ENCODE data around the gene GPAT2.
"Not testable (repeated sequence)": the region's sequence is repeated elsewhere in the genome, so short reads cannot be mapped to it uniquely, and the experiment has no call there.

GPAT2 gene, protein sequence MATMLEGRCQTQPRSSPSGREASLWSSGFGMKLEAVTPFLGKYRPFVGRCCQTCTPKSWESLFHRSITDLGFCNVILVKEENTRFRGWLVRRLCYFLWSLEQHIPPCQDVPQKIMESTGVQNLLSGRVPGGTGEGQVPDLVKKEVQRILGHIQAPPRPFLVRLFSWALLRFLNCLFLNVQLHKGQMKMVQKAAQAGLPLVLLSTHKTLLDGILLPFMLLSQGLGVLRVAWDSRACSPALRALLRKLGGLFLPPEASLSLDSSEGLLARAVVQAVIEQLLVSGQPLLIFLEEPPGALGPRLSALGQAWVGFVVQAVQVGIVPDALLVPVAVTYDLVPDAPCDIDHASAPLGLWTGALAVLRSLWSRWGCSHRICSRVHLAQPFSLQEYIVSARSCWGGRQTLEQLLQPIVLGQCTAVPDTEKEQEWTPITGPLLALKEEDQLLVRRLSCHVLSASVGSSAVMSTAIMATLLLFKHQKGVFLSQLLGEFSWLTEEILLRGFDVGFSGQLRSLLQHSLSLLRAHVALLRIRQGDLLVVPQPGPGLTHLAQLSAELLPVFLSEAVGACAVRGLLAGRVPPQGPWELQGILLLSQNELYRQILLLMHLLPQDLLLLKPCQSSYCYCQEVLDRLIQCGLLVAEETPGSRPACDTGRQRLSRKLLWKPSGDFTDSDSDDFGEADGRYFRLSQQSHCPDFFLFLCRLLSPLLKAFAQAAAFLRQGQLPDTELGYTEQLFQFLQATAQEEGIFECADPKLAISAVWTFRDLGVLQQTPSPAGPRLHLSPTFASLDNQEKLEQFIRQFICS

DNA sequence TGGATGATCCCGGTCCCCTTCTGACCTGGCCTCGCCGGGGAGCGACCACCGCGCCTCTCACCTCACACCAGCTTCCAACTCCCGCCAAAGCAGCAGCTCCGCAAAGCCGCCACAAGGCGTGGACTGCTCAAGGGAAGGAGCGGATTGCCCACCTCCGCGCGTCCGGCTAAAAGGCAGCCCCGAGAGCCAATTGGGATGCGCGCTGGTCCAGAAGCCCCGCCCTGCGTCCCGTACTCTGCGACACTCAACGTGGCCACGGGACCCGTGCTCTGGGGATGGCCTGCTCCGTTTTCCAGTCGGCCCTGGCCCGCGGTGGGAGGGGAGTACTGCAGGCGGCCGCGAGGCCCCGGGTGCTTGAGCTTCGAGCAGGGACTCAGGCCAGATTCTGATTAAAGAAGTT is at the start of gene GPAT2:
GPAT2 (minus strand) TSS at position 125 of the 400 bp plus-strand sequence. CDS start 2,557 bp downstream, outside the sequence.
- H3K4me3 ChIP-seq (ENCODE audit: control insufficient read depth, low read depth, low read length); DNase-seq (ENCODE audit: low read depth): not testable (repeated sequence)

DNA sequence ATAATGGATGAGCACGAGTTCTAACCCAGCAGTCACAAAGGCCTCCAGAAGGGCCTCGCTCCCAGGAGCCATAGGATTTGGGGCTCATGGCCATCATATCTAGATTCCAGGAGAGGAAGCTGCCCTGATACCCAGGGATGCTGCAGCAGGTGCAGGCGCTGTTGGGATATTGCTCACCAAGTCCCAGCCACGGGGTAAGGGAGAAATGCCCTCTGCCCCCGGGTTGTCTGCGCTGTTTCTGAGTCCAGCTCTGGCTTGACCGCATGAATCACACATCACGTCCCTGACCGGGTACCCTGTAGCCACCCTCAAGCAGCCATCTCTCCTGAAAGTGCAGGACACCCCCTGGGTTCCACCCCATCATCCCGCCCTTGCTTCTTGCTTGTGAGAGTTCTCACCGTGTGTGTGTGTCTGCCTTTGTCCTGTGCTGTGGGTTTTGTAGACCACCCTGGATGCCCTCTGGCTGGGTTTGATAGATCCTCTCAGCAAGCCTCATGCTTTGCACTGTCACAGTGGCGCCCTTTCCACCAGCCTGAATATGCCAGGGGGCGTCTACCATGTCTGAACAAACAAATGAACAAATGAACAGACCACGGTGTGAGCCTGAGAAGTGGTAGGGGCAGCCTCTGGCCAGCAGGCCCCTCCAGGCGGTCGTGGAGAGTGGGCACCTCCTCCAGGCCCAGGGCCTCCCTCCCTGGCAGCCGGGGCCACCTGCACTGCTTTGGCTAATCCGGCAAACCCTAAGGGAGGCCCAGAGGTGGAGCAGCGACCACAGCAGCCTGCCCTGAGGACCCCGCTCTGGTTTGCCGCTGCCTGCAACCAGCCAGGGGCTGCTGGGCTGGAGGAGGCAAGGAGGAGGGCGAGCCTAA is 49.5 kb upstream of the GPAT2 start:
- no peak overlapping the region for H3K4me3 ChIP-seq (ENCODE audit: control insufficient read depth, low read depth, low read length)
- DNase-seq (ENCODE audit: low read depth) = no peak
- TF ChIP-seq, protein P1, sequence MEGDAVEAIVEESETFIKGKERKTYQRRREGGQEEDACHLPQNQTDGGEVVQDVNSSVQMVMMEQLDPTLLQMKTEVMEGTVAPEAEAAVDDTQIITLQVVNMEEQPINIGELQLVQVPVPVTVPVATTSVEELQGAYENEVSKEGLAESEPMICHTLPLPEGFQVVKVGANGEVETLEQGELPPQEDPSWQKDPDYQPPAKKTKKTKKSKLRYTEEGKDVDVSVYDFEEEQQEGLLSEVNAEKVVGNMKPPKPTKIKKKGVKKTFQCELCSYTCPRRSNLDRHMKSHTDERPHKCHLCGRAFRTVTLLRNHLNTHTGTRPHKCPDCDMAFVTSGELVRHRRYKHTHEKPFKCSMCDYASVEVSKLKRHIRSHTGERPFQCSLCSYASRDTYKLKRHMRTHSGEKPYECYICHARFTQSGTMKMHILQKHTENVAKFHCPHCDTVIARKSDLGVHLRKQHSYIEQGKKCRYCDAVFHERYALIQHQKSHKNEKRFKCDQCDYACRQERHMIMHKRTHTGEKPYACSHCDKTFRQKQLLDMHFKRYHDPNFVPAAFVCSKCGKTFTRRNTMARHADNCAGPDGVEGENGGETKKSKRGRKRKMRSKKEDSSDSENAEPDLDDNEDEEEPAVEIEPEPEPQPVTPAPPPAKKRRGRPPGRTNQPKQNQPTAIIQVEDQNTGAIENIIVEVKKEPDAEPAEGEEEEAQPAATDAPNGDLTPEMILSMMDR (IDR thresholded peaks at IDR 0.05; ENCODE audit: control insufficient read depth, insufficient read depth, low read depth, low read length, missing control alignments) = no peak

DNA sequence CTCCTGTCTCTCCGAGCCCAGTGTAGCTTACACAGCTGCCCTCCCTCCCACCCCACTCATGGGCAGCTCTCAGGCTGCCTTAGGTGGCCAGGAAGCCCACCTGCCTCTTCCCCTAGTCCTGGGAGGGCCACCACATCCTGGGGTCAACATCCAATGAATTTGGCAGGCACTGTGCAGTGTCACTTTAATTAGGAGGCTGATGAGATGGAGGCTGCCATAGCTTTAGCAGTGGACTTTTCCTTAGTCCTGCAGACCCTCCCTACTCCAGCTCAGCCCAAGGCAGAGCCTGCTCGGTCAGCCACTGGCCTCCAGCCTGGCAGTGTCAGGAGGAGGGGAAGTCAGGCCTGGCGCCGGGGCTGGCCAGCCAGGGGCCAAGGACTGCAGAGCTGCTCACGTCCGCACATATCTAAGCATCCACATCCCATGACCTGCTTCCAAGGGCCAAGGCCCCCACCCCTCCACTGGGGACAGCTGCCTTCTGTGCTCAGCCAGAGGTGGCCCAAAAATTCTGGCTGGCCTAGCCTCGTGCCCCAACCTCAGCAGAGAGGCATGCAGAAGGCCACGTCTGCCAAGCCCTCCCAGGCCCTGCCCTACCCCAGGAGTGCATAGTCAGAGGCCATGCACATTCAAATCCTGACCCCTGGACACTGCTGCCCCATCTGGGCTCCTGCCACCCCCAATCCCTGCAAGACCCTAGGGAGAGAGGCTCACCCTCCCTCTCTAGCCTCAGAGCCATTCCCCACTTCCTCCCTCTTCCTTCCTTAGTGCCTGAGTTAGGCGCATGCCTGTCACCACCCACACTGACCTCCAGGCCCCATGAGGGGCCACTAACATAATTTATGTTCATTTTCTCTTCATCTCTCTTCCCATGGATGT is 48.6 kb upstream of the GPAT2 start:
- no peak for DNase-seq (ENCODE audit: low read depth)
- TF ChIP-seq, protein P1 (IDR thresholded peaks at IDR 0.05; ENCODE audit: control insufficient read depth, insufficient read depth, low read depth, low read length, missing control alignments) = no peak
- H3K4me3 ChIP-seq (ENCODE audit: control insufficient read depth, low read depth, low read length) = no peak overlapping the region

DNA sequence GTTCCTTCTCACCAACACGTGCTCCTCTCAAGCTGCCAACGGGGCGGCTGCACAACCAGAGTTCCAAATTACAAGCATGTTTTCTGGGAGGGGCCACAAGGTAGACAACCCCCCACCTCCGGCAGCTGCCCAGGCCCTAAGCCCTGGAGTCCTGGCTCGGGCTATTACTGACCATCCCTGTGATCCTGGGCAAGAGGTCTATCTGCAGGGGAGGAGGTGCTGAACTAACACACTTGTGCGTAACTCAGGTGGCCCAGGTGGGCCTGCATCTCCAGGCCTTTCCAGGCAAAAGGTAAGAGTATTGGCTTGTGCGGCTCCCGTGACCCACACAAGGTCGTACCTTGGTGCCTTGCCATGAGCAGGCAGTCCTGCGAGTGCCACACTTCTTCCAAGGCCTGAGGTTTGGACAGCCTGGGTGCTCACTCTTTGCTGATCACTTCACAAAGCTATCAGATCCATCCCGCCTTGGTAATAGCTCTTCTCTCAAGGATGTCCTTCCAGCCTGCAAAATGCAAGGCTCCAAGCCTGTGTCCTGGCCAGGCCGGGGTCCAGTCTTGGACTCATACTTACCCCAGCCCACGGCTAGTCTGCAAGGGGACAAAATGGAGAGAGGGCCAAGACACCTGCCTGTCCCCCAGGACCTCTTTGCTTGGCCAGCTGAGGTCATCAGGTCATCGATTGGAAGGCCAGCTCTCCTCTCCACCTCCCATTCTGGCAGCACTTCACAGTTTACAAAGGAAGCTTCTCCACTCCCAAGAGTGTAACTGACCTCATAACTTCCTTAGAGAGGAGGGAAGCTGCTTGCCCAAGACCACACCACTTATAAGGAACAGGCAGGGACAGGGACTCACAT is 47.7 kb upstream of the GPAT2 start:
- TF ChIP-seq, protein P1 (IDR thresholded peaks at IDR 0.05; ENCODE audit: control insufficient read depth, insufficient read depth, low read depth, low read length, missing control alignments) = no peak
- no peak for DNase-seq (ENCODE audit: low read depth)
- no peak overlapping the region for H3K4me3 ChIP-seq (ENCODE audit: control insufficient read depth, low read depth, low read length)

DNA sequence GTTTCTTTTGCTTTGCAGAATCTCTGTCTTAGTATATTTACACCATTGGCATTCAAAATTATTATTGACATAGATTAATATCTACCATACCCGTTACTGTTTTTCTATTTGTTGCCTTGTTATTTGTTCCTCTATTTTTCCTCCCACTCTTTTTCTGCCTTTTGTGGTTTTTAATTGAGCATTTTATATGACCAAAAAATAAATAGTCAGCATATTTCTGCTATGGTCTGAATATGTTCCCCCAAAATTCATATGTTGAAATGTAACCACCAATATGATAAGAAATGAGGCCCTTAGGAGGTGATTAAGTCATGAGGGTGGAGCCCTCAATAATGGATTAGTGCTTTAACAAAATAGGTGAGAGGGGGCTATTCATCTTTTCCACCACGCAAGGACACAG is 46.3 kb upstream of the GPAT2 start:
- no peak overlapping the region for H3K4me3 ChIP-seq (ENCODE audit: control insufficient read depth, low read depth, low read length)
- TF ChIP-seq, protein P1 (IDR thresholded peaks at IDR 0.05; ENCODE audit: control insufficient read depth, insufficient read depth, low read depth, low read length, missing control alignments) = no peak
- DNase-seq (ENCODE audit: low read depth) = no peak

All from AG09309 (cell line).